ENCODE results near the gene STK39. TPM values are rescaled to one million over a fixed set of nuclear protein-coding genes. Genes with fewer than 3 reads are reported as not detected.

STK39 gene
- total and polyA plus RNA-seq, 2 donors (not counting 1 experiment from before 2014, with no cell fraction given) = 2.3 to 14.6 TPM

DNA sequence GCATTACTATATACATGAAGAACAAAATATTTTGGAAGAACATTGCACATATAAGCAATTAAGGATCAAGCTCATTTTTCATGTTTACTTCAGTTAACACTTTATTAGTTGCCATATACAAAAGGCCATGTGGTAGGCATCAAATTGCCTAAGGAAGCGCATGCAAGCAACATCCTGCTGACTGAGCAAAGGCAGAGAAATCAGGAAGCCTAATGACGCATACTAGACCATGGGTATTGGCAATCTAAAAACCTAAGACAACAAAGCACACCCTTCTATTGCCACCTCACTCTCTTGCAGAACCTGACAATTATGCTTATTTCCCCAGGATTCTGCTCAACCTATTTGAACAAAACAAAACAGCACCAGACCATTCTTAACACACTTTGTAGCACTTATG lies 171.9 kb downstream of the STK39 start:
- DNase-seq = no peak
- Histone ChIP-seq H3K4me2 (replicated peaks; ENCODE audit: low read depth, low read length, poor library complexity, severe bottlenecking) (no peak overlapping the region), H4K20me1 (ENCODE audit: control insufficient read depth, insufficient read depth, low read length, poor library complexity, severe bottlenecking) (no peaks in the 10 kb centered on the region), H3K9ac (ENCODE audit: low read length) (no peak overlapping the region), H3K4me1 (ENCODE audit: control insufficient read depth in 2 of 2, insufficient read depth in 2 of 2, low read length in 2 of 2) (no peaks in the 10 kb centered on the region), H3K27ac (ENCODE audit: low read length in 2 of 2) (no peak overlapping the region), H3K27me3 (replicated peaks in 1 of 4; ENCODE audit: control extremely low read depth in 1 of 4, control insufficient read depth in 3 of 4, insufficient read depth in 4 of 4, low read length in 3 of 4) (no peaks in the 10 kb centered on the region), H3K9me3 (ENCODE audit: control extremely low read depth in 1 of 3, control insufficient read depth in 2 of 3, insufficient read depth in 1 of 3, low read length in 2 of 3) (peaks cover 0 to under 1% (median 0%) of the 10 kb centered on the region in 3 donors), H3K79me2 (ENCODE audit: control insufficient read depth, insufficient read depth, low read length) (no peaks in the 10 kb centered on the region), H3K36me3 (replicated peaks in 1 of 2; ENCODE audit: control extremely low read depth in 1 of 2, control insufficient read depth in 1 of 2, extremely low read depth in 1 of 2, insufficient read depth in 2 of 2, low read length in 1 of 2) (peaks cover 0 to 2% of the 10 kb centered on the region in 2 experiments), H3K4me3 (ENCODE audit: control extremely low read depth in 1 of 5, extremely low read depth in 1 of 5, insufficient read depth in 1 of 5, low read depth in 2 of 5, low read length in 4 of 5) (no peak overlapping the region), H2AFZ (ENCODE audit: insufficient read depth, low read depth, low read length, poor library complexity, severe bottlenecking) (no peak overlapping the region)
- POLR2A ChIA-PET = no interaction called here
- Mint-ChIP-seq H3K4me3 (no peak overlapping the region), H3K4me1 (no peaks in the 10 kb centered on the region), H3K9me3 (ENCODE audit: insufficient read depth) (no peaks in the 10 kb centered on the region), H3K27ac (no peak overlapping the region), H3K27me3 (no peaks in the 10 kb centered on the region)
- TF ChIP-seq, protein P1, sequence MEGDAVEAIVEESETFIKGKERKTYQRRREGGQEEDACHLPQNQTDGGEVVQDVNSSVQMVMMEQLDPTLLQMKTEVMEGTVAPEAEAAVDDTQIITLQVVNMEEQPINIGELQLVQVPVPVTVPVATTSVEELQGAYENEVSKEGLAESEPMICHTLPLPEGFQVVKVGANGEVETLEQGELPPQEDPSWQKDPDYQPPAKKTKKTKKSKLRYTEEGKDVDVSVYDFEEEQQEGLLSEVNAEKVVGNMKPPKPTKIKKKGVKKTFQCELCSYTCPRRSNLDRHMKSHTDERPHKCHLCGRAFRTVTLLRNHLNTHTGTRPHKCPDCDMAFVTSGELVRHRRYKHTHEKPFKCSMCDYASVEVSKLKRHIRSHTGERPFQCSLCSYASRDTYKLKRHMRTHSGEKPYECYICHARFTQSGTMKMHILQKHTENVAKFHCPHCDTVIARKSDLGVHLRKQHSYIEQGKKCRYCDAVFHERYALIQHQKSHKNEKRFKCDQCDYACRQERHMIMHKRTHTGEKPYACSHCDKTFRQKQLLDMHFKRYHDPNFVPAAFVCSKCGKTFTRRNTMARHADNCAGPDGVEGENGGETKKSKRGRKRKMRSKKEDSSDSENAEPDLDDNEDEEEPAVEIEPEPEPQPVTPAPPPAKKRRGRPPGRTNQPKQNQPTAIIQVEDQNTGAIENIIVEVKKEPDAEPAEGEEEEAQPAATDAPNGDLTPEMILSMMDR (IDR thresholded peaks at IDR 0.05) = no peak
- TF ChIP-seq EZH2 (IDR thresholded peaks at IDR 0.05; ENCODE audit: borderline replicate concordance, insufficient read depth, low read depth, low read length, poor library complexity, severe bottlenecking) = no peak
- CTCF ChIA-PET = interaction anchor here (0.7 to 2.7 kb wide), 2 partner anchors 43 to 1536 kb away, joined by 4 to 16 read pairs; no protein-coding TSS in a partner anchor
- intact Hi-C loops (cut with micrococcal nuclease) = no loop called here
- WGBS (ENCODE audit: insufficient coverage) = 100% methylated on average over 2 of the region's 2 CpGs
- no peak for ATAC-seq (ENCODE audit: low read depth)

DNA sequence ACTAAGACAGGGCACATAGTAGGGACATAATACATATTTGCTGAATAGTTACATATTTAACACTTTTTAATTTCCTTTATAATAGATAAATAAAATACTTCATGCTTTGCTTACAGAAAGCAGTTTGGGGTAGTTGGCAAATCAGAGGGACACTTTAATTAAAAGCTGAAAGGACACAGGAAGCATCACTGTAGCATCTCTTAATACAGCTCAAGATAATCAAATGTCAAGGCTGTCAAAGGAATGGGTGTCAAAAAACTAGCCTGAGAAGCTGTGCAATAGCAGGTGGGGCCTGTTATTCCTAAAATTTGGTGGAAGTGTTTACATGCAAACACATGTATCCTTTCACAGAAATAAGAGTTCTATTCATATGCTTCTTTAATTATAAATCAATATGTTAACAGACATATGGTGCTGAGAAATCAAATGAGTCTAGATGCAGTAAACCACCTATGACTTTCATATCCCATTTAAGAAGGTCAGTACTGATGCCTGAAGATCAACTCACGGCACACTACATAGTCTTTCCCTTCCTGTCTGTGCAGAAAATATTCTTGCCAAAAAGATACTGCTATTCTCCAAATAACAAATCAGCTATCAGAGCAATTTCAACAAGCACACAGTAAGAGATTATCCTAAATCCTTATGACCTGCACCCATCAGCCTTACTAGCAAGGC lies 174.6 kb downstream of the STK39 start:
- WGBS (ENCODE audit: insufficient coverage) = 78% methylated on average over 1 of the region's 1 CpG
- Histone ChIP-seq H3K36me3 (replicated peaks in 1 of 2; ENCODE audit: control extremely low read depth in 1 of 2, control insufficient read depth in 1 of 2, extremely low read depth in 1 of 2, insufficient read depth in 2 of 2, low read length in 1 of 2) (peaks cover 0 to 2% of the 10 kb centered on the region in 2 experiments), H3K27ac (ENCODE audit: low read length in 2 of 2) (no peak overlapping the region), H3K4me2 (replicated peaks; ENCODE audit: low read depth, low read length, poor library complexity, severe bottlenecking) (no peak overlapping the region), H3K4me1 (ENCODE audit: control insufficient read depth in 2 of 2, insufficient read depth in 2 of 2, low read length in 2 of 2) (no peaks in the 10 kb centered on the region), H4K20me1 (ENCODE audit: control insufficient read depth, insufficient read depth, low read length, poor library complexity, severe bottlenecking) (no peaks in the 10 kb centered on the region), H3K27me3 (replicated peaks in 1 of 4; ENCODE audit: control extremely low read depth in 1 of 4, control insufficient read depth in 3 of 4, insufficient read depth in 4 of 4, low read length in 3 of 4) (no peaks in the 10 kb centered on the region), H2AFZ (ENCODE audit: insufficient read depth, low read depth, low read length, poor library complexity, severe bottlenecking) (no peak overlapping the region), H3K79me2 (ENCODE audit: control insufficient read depth, insufficient read depth, low read length) (no peaks in the 10 kb centered on the region), H3K4me3 (ENCODE audit: control extremely low read depth in 1 of 5, extremely low read depth in 1 of 5, insufficient read depth in 1 of 5, low read depth in 2 of 5, low read length in 4 of 5) (no peak overlapping the region), H3K9me3 (ENCODE audit: control extremely low read depth in 1 of 3, control insufficient read depth in 2 of 3, insufficient read depth in 1 of 3, low read length in 2 of 3) (no peaks in the 10 kb centered on the region), H3K9ac (ENCODE audit: low read length) (no peak overlapping the region)
- DNase-seq (no peak), ATAC-seq (ENCODE audit: low read depth) (no peak)
- TF ChIP-seq, protein P1 (IDR thresholded peaks at IDR 0.05) = no peak
- TF ChIP-seq EZH2 (IDR thresholded peaks at IDR 0.05; ENCODE audit: borderline replicate concordance, insufficient read depth, low read depth, low read length, poor library complexity, severe bottlenecking) = no peak
- Mint-ChIP-seq H3K4me1 (no peaks in the 10 kb centered on the region), H3K9me3 (ENCODE audit: insufficient read depth) (no peaks in the 10 kb centered on the region), H3K4me3 (no peak overlapping the region), H3K27ac (no peak overlapping the region), H3K27me3 (no peaks in the 10 kb centered on the region)
- CTCF ChIA-PET = interaction anchor here (1.1 kb wide), 1 partner anchor 47 kb away, joined by 4 read pairs; no protein-coding TSS in a partner anchor
- intact Hi-C loops (cut with micrococcal nuclease) = no loop called here
- POLR2A ChIA-PET = no interaction called here

Measured in B cell (primary cell).